Peyer's patch (tissue), 4 donors: ENCODE measurements around the gene MBLAC1. TPM values are rescaled to one million over a fixed set of nuclear protein-coding genes. Genes with fewer than 3 reads are reported as not detected.

Experiments used
- DNase-seq, 3 donors: peaks; one replicate each; pipeline ENCODE4 v3.0.0-alpha.2; 2017 to 2019
- H3K27ac ChIP-seq, 4 donors: fragments of 200-600 bp; sonication (generic); one replicate each; pipeline ENCODE4 v1.5.1; 2016 to 2019
- H3K27me3 ChIP-seq, 2 donors: fragments of 200-600 bp; sonication (generic); one replicate each; pipeline ENCODE4 v1.5.1; 2019
- H3K36me3 ChIP-seq, 3 donors: fragments of 200-600 bp; sonication (generic); one replicate each; pipeline ENCODE4 v1.5.1; 2016 to 2019
- H3K4me1 ChIP-seq, 4 donors: fragments of 200-600 bp; sonication (generic); one replicate each; pipeline ENCODE4 v1.5.1; 2016 to 2019
- H3K4me3 ChIP-seq, 4 donors: fragments of 200-600 bp; sonication (generic); 1 replicate in 3 of 4; 2 replicates in 1 of 4; pipeline ENCODE4 v1.5.1; 2016 to 2019; ENCODE audit warnings: mild to moderate bottlenecking in 1 of 4
- H3K9me3 ChIP-seq, 4 donors: fragments of 200-600 bp; sonication (generic); one replicate each; pipeline ENCODE4 v1.5.1; 2016 to 2019; ENCODE audit warnings: mild to moderate bottlenecking in 1 of 4
- POLR2A ChIP-seq, 2 donors: fragments of 450-650 bp; IDR thresholded peaks; one replicate each; pipeline ENCODE4 v1.5.1; 2017; ENCODE audit warnings: antibody characterized with exemption in 2 of 2, mild to moderate bottlenecking in 2 of 2, moderate library complexity in 2 of 2
- total RNA-seq, 4 donors: library from RNA; depleted of rRNA; stranded (reverse); fragments of >200 nt; gene quantifications; one replicate each; pipeline ENCODE4 v1.1.0, GENCODE V29; 2016
- TF ChIP-seq, protein P1 (sequence below), 6 experiments: fragments of 450-650 bp in 4 of 6; fragments of 200-600 bp in 2 of 6; sonication (generic) in 1 of 6; IDR thresholded peaks; one replicate each; pipeline ENCODE4 v1.5.1; 2017 to 2019; ENCODE audit warnings: antibody characterized with exemption in 6 of 6, mild to moderate bottlenecking in 3 of 6, moderate library complexity in 1 of 6

MBLAC1 gene
- total RNA-seq, 4 donors from 2014 or later: 3.2 to 10.5 (median 3.9) TPM

DNA sequence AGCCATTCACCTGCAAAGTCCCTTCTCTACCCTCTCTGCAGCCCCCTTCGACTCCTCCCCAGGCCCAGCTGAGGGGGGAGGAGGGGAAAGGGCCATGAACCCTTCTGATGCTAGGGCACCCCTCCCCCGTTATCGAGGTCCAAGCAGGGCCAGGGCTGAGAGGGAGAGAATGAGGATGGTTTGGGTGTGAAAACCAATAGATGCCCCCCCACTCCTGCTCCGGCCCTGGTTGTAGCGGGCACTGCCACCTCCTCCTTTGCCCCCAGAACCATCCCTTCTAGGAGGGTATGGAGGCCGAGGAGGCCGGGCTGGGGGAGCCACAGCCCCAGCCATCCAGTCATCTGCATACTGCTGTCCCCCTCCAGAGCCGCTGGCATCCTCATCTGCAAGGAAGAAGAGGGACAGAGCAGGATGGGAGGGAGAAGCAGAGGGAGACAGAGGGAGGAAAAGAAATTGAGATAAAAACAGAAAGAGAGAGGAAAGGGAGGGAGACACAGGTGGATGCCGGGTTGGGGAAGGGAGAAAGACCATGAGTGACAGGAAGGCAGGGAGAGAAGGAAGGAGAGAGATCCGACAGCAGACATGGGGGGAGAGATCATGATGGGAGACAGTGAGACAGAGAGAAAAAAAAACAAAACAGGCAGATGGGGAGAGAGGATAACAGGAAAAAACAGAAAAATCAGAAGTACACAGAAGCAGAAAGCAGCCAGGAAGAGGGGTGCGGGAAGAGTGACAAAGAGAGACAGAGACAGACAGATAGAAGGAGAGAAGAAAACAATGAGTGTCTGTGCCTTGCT lies 43.5 kb downstream of the MBLAC1 start:
- H3K9me3 ChIP-seq: no peaks in the 10 kb centered on the region
- H3K4me3 ChIP-seq: no peak overlapping the region
- DNase-seq: peak in 1 of 3 donors; percentile 35
- no peaks in the 10 kb centered on the region for H3K27me3 ChIP-seq
- no peaks in the 10 kb centered on the region for H3K36me3 ChIP-seq
- H3K4me1 ChIP-seq: peaks cover 0 to 33% (median 22%) of the 10 kb centered on the region in 4 donors
- H3K27ac ChIP-seq: no peak overlapping the region
- no peak for TF ChIP-seq POLR2A (IDR thresholded peaks at IDR 0.05)
- TF ChIP-seq, protein P1, sequence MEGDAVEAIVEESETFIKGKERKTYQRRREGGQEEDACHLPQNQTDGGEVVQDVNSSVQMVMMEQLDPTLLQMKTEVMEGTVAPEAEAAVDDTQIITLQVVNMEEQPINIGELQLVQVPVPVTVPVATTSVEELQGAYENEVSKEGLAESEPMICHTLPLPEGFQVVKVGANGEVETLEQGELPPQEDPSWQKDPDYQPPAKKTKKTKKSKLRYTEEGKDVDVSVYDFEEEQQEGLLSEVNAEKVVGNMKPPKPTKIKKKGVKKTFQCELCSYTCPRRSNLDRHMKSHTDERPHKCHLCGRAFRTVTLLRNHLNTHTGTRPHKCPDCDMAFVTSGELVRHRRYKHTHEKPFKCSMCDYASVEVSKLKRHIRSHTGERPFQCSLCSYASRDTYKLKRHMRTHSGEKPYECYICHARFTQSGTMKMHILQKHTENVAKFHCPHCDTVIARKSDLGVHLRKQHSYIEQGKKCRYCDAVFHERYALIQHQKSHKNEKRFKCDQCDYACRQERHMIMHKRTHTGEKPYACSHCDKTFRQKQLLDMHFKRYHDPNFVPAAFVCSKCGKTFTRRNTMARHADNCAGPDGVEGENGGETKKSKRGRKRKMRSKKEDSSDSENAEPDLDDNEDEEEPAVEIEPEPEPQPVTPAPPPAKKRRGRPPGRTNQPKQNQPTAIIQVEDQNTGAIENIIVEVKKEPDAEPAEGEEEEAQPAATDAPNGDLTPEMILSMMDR (IDR thresholded peaks at IDR 0.05): no peak

DNA sequence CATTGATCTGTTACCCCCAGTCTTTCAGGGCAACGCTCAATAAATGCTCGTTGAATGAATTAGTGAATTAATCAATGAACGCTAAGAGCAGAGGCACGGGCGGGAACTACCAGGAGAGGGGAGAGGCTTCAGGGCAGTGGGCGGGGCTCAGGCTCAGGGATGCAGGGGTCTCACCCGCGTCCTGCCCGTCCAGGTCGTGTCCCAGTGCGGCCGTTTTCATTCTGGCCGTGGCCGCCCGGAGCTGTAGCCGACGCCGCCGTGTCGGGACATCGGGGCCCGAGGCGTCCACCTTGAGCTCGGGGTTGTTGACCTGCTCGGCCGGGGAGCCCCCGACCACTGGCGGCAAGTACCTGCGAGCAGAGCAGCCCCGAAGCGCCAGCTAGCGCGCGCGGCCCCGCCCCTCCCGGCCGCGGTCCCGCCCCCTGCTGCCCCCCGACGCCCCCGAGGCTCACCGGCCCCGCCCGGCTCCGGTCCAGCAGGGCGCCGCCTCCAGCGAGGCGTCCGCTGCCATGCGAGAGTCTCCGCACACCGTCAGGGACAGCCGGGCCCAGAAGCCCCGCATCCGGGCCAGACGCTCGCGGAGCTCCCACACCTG lies 44.4 kb downstream of the MBLAC1 start:
- no peaks in the 10 kb centered on the region for H3K36me3 ChIP-seq
- H3K4me1 ChIP-seq: peaks cover 0 to 33% (median 22%) of the 10 kb centered on the region in 4 donors
- H3K27me3 ChIP-seq: no peaks in the 10 kb centered on the region
- peak overlapping the region in 1 of 4 donors; percentile 33 for H3K27ac ChIP-seq
- peak overlapping the region; percentile 25 to 59 (median 52) for H3K4me3 ChIP-seq
- peak in 1 of 3 donors; percentile 61 for DNase-seq
- no peaks in the 10 kb centered on the region for H3K9me3 ChIP-seq
- TF ChIP-seq, protein P1 (IDR thresholded peaks at IDR 0.05): no peak
- TF ChIP-seq POLR2A (IDR thresholded peaks at IDR 0.05): no peak

DNA sequence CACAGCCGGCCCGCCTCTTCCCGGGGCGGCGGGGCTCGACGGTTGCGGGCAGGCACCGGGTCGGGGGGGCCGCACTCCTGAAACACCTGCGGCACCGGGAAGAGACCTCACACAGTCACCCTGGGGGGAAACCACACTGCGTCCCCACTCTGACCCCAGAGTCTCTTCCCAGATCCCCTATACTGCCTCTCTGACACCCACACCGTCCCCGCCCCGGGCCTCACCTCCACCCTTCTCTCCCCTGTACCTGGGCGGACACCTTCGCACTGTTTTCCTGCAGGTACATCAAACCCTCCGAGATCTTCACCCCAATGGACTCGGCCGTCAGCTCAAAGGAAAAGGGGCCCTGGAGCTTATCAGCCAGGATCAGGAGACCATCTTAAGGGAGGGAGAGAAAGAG lies 45.1 kb downstream of the MBLAC1 start:
- Histone ChIP-seq H3K27ac (peak overlapping the region in 1 of 4 donors; percentile 33), H3K27me3 (no peaks in the 10 kb centered on the region), H3K36me3 (no peaks in the 10 kb centered on the region), H3K4me1 (peaks cover 0 to 34% (median 24%) of the 10 kb centered on the region in 4 donors), H3K9me3 (no peaks in the 10 kb centered on the region), H3K4me3 (peak overlapping the region; percentile 25 to 59 (median 52))
- DNase-seq: no peak
- no peak for TF ChIP-seq POLR2A (IDR thresholded peaks at IDR 0.05)
- TF ChIP-seq, protein P1 (IDR thresholded peaks at IDR 0.05): no peak

DNA sequence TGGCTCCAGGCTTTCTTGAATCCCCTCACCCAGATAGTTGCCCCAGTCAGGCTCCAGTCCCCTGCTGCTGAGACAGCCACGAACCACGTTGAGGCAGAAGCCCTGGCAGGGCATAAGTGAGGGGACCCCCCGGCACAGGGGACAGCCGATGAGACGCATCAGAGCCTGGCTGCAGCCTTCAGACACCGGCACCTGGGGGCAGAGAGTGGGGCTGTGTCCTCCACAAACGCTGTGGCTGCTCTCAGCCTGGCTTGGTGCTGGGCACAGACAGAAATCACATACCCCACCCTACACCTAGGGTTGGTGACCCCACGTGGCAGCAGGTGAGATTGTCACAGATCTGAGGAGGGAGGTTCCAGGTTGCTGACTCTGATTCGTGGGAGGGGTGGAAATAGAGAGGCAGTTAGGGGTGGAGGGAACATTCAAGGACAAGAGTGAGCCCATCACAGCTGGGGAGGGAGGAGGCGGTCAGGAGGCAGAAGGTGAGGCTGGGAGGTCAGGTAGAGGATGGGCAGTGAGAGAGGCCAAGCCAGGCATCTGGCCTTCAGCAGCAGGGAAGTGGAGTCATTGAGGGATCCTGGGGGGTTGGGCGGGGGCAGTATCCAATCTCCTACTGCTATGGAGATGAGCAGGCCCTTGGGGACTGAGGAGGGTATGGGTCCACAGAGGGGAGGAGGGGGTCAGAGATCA lies 47.2 kb downstream of the MBLAC1 start:
- peaks cover 0 to 27% (median 19%) of the 10 kb centered on the region in 4 donors for H3K4me1 ChIP-seq
- H3K27ac ChIP-seq: no peak overlapping the region
- no peaks in the 10 kb centered on the region for H3K9me3 ChIP-seq
- DNase-seq: no peak
- no peak overlapping the region for H3K4me3 ChIP-seq
- TF ChIP-seq, protein P1 (IDR thresholded peaks at IDR 0.05): no peak
- no peaks in the 10 kb centered on the region for H3K36me3 ChIP-seq
- no peaks in the 10 kb centered on the region for H3K27me3 ChIP-seq

DNA sequence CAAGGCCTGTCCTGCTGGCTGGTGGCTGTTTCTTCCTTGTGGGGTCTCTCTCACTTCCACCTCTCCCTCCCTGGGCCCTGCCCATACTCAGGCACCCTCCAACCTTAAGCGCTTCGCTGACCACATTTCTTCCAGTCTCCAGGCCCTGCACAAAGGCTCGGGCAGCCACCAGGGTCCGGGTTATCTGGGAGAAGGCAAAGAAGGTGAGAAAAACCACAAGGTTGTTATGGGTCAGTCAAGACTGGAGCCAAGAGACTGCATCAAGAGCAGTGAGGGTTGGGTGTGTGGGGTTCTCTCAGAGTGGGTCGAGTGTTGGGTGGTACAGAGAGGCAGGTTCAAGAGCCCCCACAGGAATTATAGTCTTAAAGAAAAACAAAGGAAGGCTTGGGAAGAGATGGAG lies 47.8 kb downstream of the MBLAC1 start:
- no peaks in the 10 kb centered on the region for H3K27me3 ChIP-seq
- no peak overlapping the region for H3K27ac ChIP-seq
- no peak for DNase-seq
- TF ChIP-seq, protein P1 (IDR thresholded peaks at IDR 0.05): no peak
- TF ChIP-seq POLR2A (IDR thresholded peaks at IDR 0.05): no peak
- no peaks in the 10 kb centered on the region for H3K9me3 ChIP-seq
- no peaks in the 10 kb centered on the region for H3K36me3 ChIP-seq
- H3K4me3 ChIP-seq: no peak overlapping the region
- peaks cover 0 to 27% (median 16%) of the 10 kb centered on the region in 4 donors for H3K4me1 ChIP-seq
